BE2C (cell line): ENCODE results near the gene FERMT2.

ENCODE experiments used
- DNase-seq: peaks from one replicate; pipeline ENCODE4 v3.0.0-alpha.2; 2020
- H3K27me3 ChIP-seq: fragments of 250-450 bp; sonication (Bioruptor Pico); 2 replicates; pipeline ENCODE4 v1.5.1; 2020; ENCODE audit warnings: mild to moderate bottlenecking
- H3K36me3 ChIP-seq: fragments of 250-450 bp; sonication (Bioruptor Pico); 2 replicates; pipeline ENCODE4 v1.5.1; 2020; ENCODE audit warnings: mild to moderate bottlenecking
- H3K4me1 ChIP-seq: fragments of 250-450 bp; sonication (Bioruptor Pico); 2 replicates; pipeline ENCODE4 v1.5.1; 2020
- H3K4me3 ChIP-seq: 2 replicates; pipeline ENCODE4 v1.5.1; 2011; ENCODE audit warnings: low read depth, low read length
- H3K9me3 ChIP-seq: fragments of 250-450 bp; sonication (Bioruptor Pico); 2 replicates; pipeline ENCODE4 v1.5.1; 2020
- TF ChIP-seq, protein P1 (sequence below): IDR thresholded peaks from 2 replicates; pipeline ENCODE4 v1.5.1; 2012; ENCODE audit warnings: mild to moderate bottlenecking, low read depth, low read length

Gene FERMT2

DNA sequence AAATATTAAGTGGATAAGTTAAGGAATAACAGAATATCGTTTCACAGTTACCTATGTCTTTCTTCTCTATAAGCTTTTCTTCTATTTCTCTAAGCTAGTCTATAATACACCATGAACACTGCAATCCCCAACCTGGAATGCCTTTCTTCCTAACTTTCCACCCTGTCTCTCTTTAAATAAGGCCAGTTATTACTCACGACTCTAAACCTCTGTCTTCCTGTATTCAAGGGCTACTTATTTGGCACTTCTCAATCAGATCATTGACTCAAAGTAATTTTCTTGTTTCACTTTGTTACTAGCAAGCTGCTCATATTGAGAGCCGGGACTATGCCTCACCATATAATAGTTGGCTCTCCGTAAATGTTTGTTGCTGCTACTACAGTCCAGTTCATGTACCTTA, 13.5 kb downstream of the FERMT2 start:
- Histone ChIP-seq H3K36me3 (peaks cover 3% of the 10 kb centered on the region), H3K9me3 (no peaks in the 10 kb centered on the region), H3K4me1 (peaks cover 7% of the 10 kb centered on the region), H3K27me3 (no peaks in the 10 kb centered on the region), H3K4me3 (no peak overlapping the region)
- TF ChIP-seq, protein P1, sequence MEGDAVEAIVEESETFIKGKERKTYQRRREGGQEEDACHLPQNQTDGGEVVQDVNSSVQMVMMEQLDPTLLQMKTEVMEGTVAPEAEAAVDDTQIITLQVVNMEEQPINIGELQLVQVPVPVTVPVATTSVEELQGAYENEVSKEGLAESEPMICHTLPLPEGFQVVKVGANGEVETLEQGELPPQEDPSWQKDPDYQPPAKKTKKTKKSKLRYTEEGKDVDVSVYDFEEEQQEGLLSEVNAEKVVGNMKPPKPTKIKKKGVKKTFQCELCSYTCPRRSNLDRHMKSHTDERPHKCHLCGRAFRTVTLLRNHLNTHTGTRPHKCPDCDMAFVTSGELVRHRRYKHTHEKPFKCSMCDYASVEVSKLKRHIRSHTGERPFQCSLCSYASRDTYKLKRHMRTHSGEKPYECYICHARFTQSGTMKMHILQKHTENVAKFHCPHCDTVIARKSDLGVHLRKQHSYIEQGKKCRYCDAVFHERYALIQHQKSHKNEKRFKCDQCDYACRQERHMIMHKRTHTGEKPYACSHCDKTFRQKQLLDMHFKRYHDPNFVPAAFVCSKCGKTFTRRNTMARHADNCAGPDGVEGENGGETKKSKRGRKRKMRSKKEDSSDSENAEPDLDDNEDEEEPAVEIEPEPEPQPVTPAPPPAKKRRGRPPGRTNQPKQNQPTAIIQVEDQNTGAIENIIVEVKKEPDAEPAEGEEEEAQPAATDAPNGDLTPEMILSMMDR = no peak
- DNase-seq = no peak

DNA sequence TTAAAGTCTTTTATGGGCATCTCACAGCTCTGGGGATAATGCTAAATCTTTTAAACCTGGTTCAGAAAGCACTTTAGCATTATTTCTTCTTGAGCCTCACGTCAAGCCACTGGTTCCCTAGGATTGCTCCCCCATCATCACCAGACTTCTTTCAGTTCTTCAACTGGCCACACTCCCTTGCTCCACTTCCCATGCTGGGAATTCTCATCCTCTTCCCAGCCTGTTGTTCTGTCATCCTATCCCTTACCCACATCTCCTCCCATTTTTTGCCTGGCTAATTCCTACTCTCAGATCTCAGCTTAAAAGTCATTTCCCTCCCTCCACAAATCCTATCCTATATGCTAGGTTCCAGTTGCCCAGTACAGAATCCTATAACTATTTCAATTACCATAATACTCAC, 14.4 kb downstream of the FERMT2 start:
- no peak for DNase-seq
- TF ChIP-seq, protein P1 = no peak
- peaks cover 12% of the 10 kb centered on the region for H3K4me1 ChIP-seq
- H3K4me3 ChIP-seq = no peak overlapping the region
- no peaks in the 10 kb centered on the region for H3K27me3 ChIP-seq
- H3K36me3 ChIP-seq = peaks cover 3% of the 10 kb centered on the region
- H3K9me3 ChIP-seq = no peaks in the 10 kb centered on the region

DNA sequence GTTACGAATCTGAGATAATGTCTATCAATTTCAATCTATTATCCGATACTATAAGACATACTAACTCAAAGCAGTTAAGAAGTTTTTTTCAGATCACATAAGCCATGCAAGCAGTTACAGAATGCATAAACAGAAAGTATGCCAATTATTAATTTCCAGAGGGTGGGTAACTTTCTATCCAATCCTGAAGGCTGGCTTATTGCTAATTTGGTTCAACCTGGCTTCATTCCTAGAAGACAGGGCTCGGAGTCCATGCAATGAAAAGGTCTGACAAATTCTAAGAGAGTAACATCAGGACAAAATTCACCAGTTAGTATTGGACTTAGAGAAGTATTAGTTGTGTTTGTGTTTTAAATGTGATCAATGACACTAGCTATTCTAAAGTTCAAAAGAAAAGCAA, 15.0 kb downstream of the FERMT2 start:
- Histone ChIP-seq H3K4me1 (peaks cover 15% of the 10 kb centered on the region), H3K27me3 (no peaks in the 10 kb centered on the region), H3K36me3 (peaks cover 3% of the 10 kb centered on the region), H3K9me3 (no peaks in the 10 kb centered on the region), H3K4me3 (no peak overlapping the region)
- no peak for DNase-seq
- TF ChIP-seq, protein P1 = no peak

DNA sequence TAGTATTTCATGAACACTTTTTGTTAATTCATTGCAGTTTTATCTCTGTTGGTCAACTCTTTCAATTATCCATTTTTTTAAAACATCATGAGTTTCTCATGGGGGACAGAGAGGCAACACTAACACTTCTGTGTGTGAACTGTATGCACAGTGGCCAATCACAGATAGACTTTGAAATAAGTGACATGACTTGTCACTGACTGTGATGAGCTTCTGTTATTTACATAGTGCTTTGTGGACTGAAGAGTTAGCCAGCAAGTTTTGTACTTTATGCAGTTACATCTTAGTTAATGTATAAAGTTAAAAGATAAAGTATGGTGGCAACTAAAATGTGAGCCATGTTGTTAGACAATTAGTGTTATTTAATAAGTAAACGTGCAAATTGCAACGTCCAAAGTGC, 16.1 kb downstream of the FERMT2 start:
- TF ChIP-seq, protein P1 = no peak
- Histone ChIP-seq H3K27me3 (no peaks in the 10 kb centered on the region), H3K4me1 (peaks cover 15% of the 10 kb centered on the region), H3K9me3 (no peaks in the 10 kb centered on the region), H3K4me3 (no peak overlapping the region), H3K36me3 (peaks cover 3% of the 10 kb centered on the region)
- DNase-seq = no peak

DNA sequence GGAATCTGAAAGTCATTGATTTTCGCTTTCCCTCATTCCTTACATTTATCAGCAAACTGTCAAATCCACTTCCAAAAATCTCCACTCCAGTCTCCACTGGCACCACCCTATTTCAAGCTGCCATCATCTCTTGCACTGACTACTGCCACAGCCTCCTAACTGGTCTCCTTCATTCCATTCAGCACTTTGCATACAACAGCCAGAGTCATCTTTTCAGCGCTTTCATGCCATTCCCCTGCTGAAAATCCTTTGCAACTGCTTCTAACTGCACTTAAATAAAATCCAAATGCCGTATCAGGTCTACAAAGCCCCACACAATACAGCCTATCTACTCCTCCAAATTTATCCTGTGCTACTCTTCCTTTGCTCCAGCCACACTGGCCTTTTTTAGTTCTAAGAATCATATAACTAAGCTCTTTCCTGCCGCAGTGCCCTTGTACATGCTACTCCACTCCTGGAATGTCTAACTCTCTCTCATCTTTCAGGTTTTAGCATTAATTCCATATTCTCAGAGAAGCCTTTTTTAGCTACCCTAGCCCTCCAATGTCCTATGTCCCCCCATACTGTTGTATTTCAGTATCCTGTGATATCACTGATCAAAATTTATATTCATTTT, 21.6 kb downstream of the FERMT2 start:
- H3K9me3 ChIP-seq = no peaks in the 10 kb centered on the region
- H3K4me1 ChIP-seq = peaks cover 14% of the 10 kb centered on the region
- H3K4me3 ChIP-seq = no peak overlapping the region
- TF ChIP-seq, protein P1 = no peak
- DNase-seq = no peak
- H3K27me3 ChIP-seq = no peaks in the 10 kb centered on the region
- no peaks in the 10 kb centered on the region for H3K36me3 ChIP-seq

DNA sequence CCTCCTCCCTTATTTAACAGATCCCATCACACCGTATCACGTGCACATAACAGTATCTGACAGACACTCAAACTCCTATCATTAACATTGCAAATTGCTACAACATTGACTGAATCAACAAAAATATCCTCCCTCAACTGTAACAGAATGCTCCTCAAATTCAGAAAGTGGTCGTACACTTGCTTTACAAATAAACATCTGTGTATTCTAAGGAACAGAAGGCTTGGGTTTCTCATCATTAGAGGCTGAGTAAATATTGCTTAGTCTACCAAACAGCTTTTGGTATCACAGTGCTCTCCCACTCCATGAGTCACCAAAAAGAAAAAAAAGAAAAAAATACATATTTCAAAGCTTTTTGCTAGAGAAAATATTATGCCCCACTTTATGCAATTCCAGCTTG, 23.9 kb downstream of the FERMT2 start:
- H3K9me3 ChIP-seq = no peaks in the 10 kb centered on the region
- H3K36me3 ChIP-seq = no peaks in the 10 kb centered on the region
- TF ChIP-seq, protein P1 = no peak
- peaks cover 17% of the 10 kb centered on the region for H3K4me1 ChIP-seq
- H3K27me3 ChIP-seq = no peaks in the 10 kb centered on the region
- DNase-seq = no peak
- no peak overlapping the region for H3K4me3 ChIP-seq
